ENCODE data around the gene CCR5AS.
A peak's percentile ranks its signal among the peaks of the same experiment; 100 is the strongest.

CCR5AS gene

DNA sequence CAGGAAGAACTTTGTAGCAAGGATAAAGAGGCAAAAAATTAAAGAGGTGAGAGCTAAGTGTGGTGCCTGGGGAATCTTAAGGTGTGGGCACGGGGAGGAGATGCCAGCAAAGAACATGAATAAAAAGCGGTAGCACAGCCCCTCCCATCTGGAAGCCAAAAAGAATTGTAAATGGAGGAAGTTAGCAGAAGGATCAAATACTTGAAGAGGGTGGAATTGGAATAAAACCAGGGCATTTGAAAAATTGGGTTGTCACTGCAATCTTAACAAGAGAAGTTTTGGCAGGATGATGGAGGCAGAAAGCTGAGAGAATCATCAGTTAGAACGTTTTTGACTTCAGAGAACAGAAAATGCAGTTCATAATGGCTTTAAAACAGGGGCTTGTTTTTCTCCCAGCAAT, 50.6 kb downstream of the CCR5AS start:
- DNase-seq (ENCODE audit: low read depth): no peak

DNA sequence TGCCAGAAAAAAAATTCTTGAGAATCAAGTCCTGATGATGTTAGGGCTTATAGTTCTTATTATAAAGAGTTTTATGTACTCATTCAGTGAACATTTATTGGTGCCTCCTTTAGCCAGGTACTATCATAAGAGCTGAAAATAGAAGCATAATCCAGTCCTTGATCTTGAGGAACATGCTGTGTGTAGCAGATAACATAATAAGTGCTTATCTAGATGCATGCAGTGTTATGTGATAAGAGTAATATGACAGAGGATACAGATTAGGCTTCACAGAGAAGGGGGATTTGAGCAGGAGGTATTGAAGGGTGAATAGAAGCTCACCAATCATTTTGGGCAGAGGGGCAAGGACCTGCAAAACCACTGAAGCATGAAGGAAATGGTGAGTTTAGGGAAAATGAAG, 51.9 kb downstream of the CCR5AS start:
- no peak for DNase-seq (ENCODE audit: low read depth)

DNA sequence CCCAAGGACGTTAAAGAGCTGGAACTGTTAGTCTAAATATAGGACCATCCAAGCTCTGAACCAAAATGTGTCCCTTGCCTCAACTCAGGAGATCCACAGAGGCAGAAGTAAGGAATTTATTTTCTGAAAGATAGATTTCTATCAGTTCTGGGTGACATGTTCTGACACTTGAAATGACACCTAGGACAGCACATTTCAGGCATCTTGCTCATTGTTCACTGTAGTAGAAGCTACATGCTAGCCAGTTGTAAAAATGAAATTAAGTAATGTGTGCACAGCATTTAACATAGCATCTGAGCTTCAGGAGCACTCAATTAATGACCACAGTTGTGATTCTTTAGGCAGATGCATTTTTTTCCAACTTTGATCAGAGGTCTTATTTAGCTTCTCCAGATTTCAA, 52.4 kb downstream of the CCR5AS start:
- no peak for DNase-seq (ENCODE audit: low read depth)

DNA sequence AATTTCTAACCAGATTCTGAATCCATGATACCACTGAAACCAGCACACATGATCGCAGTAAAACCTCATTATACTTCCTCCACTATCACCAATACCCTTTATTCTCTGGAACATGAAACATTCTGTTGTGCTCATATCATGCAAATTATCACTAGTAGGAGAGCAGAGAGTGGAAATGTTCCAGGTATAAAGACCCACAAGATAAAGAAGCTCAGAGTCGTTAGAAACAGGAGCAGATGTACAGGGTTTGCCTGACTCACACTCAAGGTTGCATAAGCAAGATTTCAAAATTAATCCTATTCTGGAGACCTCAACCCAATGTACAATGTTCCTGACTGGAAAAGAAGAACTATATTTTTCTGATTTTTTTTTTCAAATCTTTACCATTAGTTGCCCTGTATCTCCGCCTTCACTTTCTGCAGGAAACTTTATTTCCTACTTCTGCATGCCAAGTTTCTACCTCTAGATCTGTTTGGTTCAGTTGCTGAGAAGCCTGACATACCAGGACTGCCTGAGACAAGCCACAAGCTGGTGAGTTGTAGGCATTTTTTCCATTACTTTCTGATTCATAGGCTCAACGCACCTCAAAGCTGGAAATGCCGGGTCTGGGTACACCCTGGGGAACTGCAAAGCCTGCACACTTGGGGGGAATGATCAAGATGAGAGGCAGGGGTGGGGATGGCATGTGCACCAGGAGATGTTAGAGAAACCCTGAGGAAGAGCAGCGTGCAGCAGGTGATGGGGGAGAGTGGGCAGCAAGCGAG, 53.0 kb downstream of the CCR5AS start, which contains the start of gene CCR2:
Gene CCR2, plus strand, starts transcription at position 465 of the 764 bp plus-strand sequence. CDS start 3,417 bp downstream, outside the sequence.
- peak; percentile 54 for DNase-seq (ENCODE audit: low read depth)

DNA sequence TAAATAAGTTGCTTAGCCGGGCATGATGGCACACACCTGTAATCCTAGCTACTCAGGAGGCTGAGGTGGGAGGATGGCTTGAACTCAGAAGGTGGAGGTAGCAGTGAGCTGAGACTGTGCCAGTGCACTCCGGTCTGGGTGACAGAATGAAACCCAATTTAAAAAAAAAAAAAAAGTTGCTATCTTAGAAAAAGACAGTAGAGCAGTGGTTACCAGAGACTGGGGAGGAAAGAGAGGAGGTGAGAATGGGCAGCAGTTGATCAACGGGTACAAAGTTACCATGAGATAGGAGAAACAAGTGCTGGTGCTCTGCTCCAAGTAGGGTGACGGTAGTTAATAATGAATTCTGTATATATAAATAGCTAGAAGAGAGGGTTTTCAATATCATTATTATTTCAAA, 53.8 kb downstream of the CCR5AS start:
- DNase-seq (ENCODE audit: low read depth): no peak

DNA sequence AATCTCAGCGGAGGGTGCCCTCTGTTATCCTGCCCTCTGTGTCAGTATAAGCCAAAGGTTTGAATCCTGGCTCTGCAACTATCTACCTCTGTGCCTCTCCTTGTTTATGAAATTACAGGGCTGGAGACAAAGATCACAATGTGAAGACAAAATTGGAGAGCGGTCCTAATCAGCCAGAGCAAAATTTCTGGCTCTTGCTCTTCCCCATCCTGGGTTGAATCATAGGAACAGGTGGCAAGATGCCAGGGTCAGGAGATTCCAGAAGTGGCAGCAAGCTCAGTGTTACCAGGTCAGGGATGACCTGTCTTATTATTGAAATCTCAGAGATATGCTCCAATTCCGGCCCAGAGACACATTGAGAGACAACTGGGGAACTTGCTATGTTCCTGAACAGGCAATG, 55.2 kb downstream of the CCR5AS start:
- peak; percentile 45 for DNase-seq (ENCODE audit: low read depth)

- no peak for DNase-seq (ENCODE audit: low read depth)
Observed at GRCh38 chr3:46350262-46350565, 56.7 kb downstream of the CCR5AS start.

DNA sequence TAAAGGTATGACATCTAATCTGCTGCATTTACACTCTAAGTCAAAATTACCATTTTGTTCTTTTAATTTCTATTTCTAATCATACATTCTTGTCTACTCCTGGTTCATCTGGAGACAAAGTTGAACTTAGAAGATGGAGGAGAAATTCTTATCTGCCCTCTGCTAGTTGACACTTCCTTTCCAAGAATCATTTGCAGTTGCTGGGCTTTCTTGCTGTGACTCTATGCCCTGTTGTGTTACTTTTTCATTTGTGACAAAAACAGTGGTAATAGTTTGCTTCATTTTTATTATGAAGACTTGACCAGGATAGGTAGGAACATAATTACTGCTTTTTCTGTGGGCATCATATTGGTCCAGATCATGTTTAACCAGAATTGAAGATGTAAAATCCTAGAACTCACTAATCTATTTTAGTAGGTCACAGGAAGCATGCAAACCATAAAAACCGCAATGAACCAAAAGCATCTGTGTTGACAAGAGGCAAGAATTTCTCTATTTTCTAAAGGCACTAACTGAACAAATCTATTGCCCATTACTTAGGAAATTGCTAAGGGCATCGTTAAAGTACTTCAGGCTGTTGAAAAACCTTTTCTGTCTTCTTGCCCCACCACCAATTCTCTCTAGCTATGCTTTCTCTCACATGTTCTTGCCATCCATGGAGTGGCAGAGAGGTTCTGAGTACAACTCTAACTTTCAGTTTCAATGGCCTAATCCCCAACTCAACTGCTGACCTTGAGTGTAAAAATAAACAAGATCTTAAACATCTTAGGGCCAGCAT, 57.2 kb downstream of the CCR5AS start:
- no peak for DNase-seq (ENCODE audit: low read depth)

DNA sequence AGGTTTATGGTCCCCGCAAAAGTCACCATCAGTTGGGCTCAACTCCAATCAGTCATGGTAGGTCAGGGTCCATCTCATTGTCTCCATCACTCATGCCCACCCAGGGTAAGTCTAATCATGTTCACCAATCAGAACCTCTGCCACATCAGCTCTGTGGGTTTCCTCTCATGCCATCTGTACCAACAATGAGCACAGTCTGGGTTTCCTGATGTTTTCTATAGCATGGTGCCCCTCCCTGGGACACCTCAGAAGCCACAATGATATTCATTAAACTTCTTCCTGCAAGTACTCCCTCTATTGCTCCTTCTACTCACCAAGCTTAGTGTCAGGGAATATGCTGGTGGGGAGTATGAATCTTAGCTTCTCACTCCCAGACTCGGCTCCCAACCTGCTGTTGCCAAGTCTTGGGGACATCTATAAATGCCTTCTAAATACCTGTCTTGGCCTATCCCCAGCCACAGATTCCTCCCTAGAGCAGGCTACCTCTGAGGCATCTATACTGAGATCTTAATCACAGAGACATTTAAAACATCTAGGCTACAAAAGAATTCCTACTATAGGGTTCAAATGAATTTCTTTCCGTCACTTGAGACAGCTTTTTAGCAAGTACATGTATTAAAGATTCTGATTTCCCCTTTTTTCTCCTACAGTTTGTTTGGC, 57.9 kb downstream of the CCR5AS start:
- no peak for DNase-seq (ENCODE audit: low read depth)

DNA sequence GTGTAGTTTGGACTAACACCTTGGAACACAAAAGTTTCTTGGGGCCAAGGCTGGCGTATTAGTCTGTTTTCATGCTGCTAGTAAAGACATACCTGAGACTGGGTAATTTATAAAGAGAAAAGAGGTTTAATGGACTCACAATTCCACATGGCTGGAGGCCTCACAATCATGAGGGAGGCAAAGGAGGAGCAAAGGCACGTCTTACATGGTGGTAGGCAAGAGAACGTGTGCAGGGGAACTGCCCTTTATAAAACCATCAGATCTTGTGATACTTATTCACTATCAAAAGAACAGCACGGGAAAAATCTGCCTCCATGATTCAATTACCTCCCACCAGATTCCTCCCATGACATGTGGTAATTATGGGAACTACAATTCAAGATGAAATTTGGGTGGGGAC, 62.4 kb downstream of the CCR5AS start:
- no peak for DNase-seq (ENCODE audit: low read depth)

DNA sequence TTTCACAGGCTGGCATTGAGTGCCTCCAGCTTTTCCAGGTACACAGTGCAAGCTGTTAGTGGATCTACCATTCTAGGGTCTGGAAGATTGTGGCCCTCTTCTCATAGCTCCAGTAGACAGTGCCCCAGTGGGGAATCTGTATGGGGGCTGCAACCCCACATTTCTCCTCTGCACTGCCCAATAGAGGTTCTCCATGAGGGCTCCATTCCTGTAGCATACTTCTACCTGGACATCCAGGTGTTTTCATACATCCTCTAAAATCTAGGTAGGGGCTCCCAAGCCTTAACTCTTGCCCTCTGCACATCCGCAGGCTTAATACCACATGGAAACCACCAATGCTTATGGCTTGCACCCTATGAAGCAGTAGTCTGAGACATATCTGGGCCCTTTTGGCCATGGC, 68.0 kb downstream of the CCR5AS start:
- no peak for DNase-seq (ENCODE audit: low read depth)

- DNase-seq (ENCODE audit: low read depth): no peak
Observed at GRCh38 chr3:46337911-46338310, 69.0 kb downstream of the CCR5AS start.

GRCh38 chr3:46335541-46335940, 71.3 kb downstream of the CCR5AS start:
- peak; percentile 42 for DNase-seq (ENCODE audit: low read depth)

DNA sequence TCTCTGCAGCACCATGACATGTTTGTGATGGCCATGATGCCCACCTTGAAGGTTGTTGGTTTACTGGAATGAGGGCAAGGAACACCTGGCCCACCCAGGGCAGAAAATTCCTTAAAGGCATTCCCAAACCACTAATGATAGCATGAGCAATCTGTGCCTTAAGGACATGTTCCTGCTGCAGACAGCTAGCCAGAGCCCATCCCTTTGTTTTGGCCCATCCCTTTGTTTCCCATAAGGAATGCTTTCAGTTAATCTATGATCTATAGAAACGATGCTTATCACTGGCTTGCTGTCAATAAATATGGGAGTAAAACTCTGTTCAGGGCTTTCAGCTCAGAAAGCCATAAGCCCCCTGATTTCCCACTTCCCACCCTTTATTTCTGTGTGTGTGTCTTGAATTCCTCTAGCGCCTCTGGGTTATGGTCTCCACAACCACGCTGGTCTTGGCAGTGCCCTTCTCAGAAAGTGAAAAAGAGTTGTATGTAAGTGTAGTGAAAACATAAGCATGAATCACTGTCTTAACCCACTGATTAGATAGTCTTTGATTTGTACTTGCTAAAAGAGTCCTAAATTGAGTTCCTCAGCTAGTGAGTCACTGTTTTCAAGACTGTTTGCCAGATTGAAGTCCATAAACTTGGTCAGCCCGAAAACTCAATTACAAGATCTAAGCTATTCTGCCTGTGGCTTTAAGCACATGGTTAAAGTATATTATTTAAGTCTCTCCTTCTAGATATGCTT, 72.0 kb downstream of the CCR5AS start:
- peak; percentile 81 for DNase-seq (ENCODE audit: low read depth)

GRCh38 chr3:46330676-46331075, 76.2 kb downstream of the CCR5AS start:
- DNase-seq (ENCODE audit: low read depth): peak; percentile 69

DNA sequence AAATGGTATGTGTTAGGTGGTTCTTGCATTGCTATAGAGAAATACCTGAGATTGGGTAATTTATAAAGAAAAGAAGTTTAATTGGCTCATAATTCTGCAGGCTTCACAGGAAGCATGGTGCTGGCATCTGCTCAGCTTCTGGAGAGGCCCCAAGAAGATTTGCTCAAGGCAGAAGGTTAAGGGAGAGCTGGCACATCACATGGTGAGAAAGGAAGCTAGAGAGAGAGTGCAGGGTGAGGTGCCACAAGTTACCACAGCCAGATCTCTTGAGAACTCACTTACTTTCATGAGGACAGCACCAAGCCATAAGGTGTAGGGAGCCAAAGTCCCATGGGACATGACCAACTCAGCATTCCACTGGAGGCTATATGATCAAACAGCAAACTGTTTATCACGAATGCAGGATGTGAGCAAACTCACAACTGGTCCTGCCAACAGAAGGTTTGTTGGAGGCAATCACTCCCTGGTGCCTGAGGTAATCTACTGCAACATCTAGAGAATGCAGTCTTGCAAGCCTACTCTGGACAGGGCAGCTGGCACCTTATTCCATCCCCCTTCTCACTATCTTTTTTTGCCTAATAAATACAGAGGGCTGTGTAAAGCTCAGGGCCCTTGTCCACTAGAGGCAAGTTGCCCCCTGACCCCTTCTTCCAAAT, 81.1 kb downstream of the CCR5AS start:
- no peak for DNase-seq (ENCODE audit: low read depth)

DNA sequence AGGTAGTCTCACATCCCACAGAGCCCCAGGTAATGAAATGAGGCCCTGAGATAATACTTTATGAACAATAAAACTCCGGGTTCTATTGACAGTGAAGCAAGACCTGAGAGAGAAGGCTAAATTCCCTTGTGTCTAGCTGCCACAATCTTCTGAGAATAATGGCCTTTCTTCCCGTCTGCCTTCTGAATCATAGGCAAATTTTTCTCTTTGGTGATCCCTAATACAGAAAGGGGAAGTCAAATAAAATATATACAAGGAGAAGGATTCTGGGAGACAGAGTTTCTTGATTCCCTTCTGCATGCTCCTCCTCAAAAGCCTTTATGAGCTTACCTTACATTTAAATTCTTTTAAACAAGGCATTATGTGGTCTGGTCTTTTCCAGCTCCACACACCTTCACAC, 82.8 kb downstream of the CCR5AS start:
- DNase-seq (ENCODE audit: low read depth): no peak

- no peak for DNase-seq (ENCODE audit: low read depth)
Observed at GRCh38 chr3:46321461-46322104, 85.3 kb downstream of the CCR5AS start.

DNA sequence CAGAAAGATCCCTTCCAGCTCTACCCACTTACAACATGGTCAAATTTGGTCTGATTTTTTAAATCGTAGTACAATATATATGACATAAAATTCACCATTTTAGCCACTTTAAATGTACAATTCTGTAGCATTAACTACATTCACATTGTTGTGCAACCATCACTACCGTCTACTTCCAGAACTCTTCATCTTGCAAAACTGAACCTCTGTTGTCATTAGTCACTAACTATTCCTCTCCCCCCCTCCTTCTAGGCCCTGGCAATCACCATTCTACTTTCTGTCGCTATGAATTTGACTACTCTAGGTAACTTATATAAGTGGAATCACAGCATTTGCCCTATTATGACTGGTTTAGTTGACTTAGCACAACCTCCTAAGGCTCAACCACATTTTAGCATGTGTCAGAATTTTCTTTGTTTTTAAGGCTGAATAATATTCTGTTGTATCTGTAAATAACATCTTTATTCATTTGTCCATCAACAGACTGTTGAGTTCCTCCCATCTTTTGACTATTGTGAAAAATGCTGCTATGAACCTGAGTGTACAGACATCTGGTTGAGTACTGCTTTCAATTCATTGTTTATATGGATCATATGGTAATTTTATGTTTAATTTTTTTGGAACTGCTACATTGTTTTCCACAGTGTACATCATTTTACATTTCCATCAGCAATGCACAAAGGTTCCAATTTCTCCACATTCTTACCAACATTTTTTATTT, 88.5 kb downstream of the CCR5AS start:
- no peak for DNase-seq (ENCODE audit: low read depth)

DNA sequence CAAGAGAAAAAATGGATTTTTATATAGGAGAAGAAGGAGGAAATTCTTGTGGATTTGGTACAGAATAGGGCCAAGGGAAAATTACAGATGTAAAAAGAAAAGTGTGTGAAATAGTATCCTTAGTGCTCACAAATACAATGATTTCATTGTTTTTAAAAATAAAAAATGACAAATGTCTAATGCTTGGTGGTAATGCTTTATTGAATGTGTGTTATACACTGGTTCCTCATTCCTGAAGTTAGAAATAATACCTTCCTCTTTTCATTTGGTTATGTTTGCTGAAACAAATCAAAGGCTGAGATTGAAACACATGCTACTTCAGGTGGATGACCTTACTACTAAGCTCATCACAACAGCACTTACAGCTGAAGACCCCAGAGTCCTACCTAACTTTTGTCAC, 90.7 kb downstream of the CCR5AS start:
- no peak for DNase-seq (ENCODE audit: low read depth)
